HFFc6 (cell line): ENCODE data around the gene FAN1. TPM values are rescaled to one million over a fixed set of nuclear protein-coding genes. Genes with fewer than 3 reads are reported as not detected.
A peak's percentile ranks its signal among the peaks of the same experiment; 100 is the strongest.

Experiments used
- DNase-seq: peaks from one replicate; pipeline ENCODE4 v3.0.0-alpha.2; 2018
- H3K27ac Mint-ChIP-seq: 2 replicates; pipeline ENCODE4 v1.8.0; 2020; ENCODE audit warnings: mild to moderate bottlenecking, mixed read lengths
- H3K27me3 Mint-ChIP-seq: 2 replicates; pipeline ENCODE4 v1.8.0; 2021; ENCODE audit warnings: mild to moderate bottlenecking, moderate library complexity, mixed read lengths; ENCODE audit not compliant: insufficient read depth
- H3K36me3 Mint-ChIP-seq: 2 replicates; pipeline ENCODE4 v1.8.0; 2021; ENCODE audit warnings: low read depth, mixed read lengths
- H3K4me1 Mint-ChIP-seq: 2 replicates; pipeline ENCODE4 v1.8.0; 2020; ENCODE audit warnings: low read depth, mixed read lengths
- H3K4me3 Mint-ChIP-seq: 2 replicates; pipeline ENCODE4 v1.8.0; 2020; ENCODE audit warnings: mild to moderate bottlenecking, moderate library complexity, mixed read lengths
- H3K9me3 Mint-ChIP-seq: 2 replicates; pipeline ENCODE4 v1.8.0; 2020; ENCODE audit warnings: mild to moderate bottlenecking, mixed read lengths
- total RNA-seq, 6 experiments: library from RNA; stranded (reverse); fragmentation: NEBNext Ultra II Directional; extraction: Animal tissue kit (Norgen Biotek cat#: 25700); gene quantifications; 2 replicates in 1 of 6; 3 replicates in 5 of 6; pipeline ENCODE4 v1.2.3, GENCODE V29; 2021
- TF ChIP-seq, protein P1 (sequence below): fragments of 200-600 bp; sonication (generic); IDR thresholded peaks from 2 replicates; pipeline ENCODE4 v1.5.0; 2021; ENCODE audit warnings: antibody characterized with exemption, mild to moderate bottlenecking

FAN1 gene
- total RNA-seq, 6 experiments from 2014 or later = 13.3 to 17.2 (median 14.5) TPM

GRCh38 chr15:30954674-30955073, 51.0 kb downstream of the FAN1 start:
- Mint-ChIP-seq H3K4me1 (peaks cover 64% of the 10 kb centered on the region), H3K9me3 (no peaks in the 10 kb centered on the region), H3K4me3 (peak overlapping the region; percentile 15; the same call in 1 of the 2 replicates), H3K27me3 (no peaks in the 10 kb centered on the region; the same call in 1 of the 2 replicates), H3K36me3 (peaks cover 68% of the 10 kb centered on the region), H3K27ac (peak overlapping the region; percentile 98)
- DNase-seq = no peak
- TF ChIP-seq, protein P1, sequence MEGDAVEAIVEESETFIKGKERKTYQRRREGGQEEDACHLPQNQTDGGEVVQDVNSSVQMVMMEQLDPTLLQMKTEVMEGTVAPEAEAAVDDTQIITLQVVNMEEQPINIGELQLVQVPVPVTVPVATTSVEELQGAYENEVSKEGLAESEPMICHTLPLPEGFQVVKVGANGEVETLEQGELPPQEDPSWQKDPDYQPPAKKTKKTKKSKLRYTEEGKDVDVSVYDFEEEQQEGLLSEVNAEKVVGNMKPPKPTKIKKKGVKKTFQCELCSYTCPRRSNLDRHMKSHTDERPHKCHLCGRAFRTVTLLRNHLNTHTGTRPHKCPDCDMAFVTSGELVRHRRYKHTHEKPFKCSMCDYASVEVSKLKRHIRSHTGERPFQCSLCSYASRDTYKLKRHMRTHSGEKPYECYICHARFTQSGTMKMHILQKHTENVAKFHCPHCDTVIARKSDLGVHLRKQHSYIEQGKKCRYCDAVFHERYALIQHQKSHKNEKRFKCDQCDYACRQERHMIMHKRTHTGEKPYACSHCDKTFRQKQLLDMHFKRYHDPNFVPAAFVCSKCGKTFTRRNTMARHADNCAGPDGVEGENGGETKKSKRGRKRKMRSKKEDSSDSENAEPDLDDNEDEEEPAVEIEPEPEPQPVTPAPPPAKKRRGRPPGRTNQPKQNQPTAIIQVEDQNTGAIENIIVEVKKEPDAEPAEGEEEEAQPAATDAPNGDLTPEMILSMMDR = no peak

DNA sequence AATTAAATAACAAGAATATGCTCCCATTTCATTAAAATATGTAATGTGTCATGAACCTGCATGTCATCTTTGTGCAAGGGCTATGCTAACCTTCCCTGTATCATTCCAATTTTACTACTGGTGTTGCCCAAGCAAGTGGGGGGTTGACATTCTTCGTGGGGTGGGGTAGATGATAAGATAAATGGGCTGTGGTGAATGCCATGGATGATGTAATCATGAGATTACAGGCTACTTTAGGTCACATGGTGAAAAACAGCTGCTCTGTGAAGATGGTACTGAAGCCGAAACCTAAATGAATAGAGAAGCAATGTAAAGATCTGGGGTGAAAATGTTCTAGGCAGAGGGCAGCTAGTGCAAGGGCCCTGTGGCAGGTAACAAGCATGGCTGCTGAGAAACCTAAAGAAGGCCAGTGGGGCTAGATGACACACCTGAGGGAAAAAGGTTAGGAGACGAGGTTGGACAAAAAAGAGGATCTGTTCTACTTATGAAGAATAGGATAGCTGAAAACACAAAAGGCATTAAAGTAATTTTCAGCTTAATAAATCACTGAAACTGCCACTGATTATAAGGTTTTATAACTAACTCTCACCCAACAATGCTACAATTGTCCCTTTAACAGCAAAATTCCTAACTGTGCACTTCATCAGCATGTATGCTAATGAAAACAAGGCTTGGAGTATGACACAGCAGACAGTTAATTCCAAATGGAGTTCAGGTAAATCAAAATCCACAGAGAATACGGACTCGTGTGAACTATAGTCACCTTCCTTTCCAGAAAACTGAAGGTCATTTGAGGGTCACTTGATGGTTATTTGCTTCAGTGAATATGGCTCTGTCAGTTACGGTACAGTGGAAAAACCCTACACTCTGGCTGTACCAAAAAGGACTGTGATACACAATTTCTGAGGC, 52.8 kb downstream of the FAN1 start:
- Mint-ChIP-seq H3K4me1 (peaks cover 64% of the 10 kb centered on the region), H3K4me3 (peak overlapping the region; percentile 6; the same call in 1 of the 2 replicates), H3K9me3 (no peaks in the 10 kb centered on the region), H3K36me3 (peaks cover 66% of the 10 kb centered on the region), H3K27ac (peak overlapping the region; percentile 30), H3K27me3 (no peaks in the 10 kb centered on the region; the same call in 1 of the 2 replicates)
- TF ChIP-seq, protein P1 = no peak
- DNase-seq = no peak

GRCh38 chr15:30958219-30958618, 54.5 kb downstream of the FAN1 start:
- DNase-seq = no peak
- TF ChIP-seq, protein P1 = no peak
- no peaks in the 10 kb centered on the region; the same call in 1 of the 2 replicates for H3K27me3 Mint-ChIP-seq
- no peak overlapping the region for H3K4me3 Mint-ChIP-seq
- peaks cover 59% of the 10 kb centered on the region for H3K4me1 Mint-ChIP-seq
- no peaks in the 10 kb centered on the region for H3K9me3 Mint-ChIP-seq
- peaks cover 59% of the 10 kb centered on the region for H3K36me3 Mint-ChIP-seq
- no peak overlapping the region for H3K27ac Mint-ChIP-seq

GRCh38 chr15:30962079-30962478, 58.4 kb downstream of the FAN1 start:
- no peak overlapping the region for H3K4me3 Mint-ChIP-seq
- H3K27me3 Mint-ChIP-seq = no peaks in the 10 kb centered on the region
- peaks cover 53% of the 10 kb centered on the region for H3K36me3 Mint-ChIP-seq
- H3K27ac Mint-ChIP-seq = no peak overlapping the region
- no peaks in the 10 kb centered on the region for H3K9me3 Mint-ChIP-seq
- no peak for DNase-seq
- H3K4me1 Mint-ChIP-seq = peaks cover 27% of the 10 kb centered on the region
- TF ChIP-seq, protein P1 = no peak

- Mint-ChIP-seq H3K4me3 (no peak overlapping the region), H3K4me1 (peaks cover 21% of the 10 kb centered on the region), H3K27ac (no peak overlapping the region), H3K27me3 (no peaks in the 10 kb centered on the region), H3K36me3 (peaks cover 48% of the 10 kb centered on the region), H3K9me3 (no peaks in the 10 kb centered on the region)
- TF ChIP-seq, protein P1 = no peak
- no peak for DNase-seq
Measured at GRCh38 chr15:30962659-30963058, 58.9 kb downstream of the FAN1 start.
